ENCODE results near the gene HCK.

DNA sequence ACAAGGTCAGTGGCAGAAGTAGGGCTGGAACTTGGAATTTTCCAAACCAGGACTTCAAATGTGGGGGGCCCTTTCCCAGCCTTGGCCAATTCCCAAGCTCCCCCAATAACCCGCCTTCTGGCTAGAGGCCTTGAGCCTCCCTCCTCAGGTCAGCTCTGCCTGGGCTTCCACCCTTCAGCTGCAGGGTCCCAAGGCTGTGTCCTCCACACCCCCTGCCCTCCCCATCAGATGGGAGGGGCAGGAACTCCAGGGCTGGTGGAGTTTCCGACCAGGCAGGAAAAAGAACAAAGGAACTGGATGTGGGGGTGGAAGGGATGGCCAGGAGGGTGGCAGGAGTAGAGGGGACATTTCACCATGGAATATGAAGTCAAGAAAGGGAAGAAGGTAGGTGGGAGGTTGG lies 41.9 kb upstream of the HCK start, which contains the start of gene CCM2L:
- TF ChIP-seq EZH2 (optimal IDR thresholded peaks at IDR 0.05; ENCODE audit: low read depth, low read length) (no peak), EZH2phosphoT487 (IDR thresholded peaks at IDR 0.05; ENCODE audit: low read length) (no peak)
- TF ChIP-seq, protein P1, sequence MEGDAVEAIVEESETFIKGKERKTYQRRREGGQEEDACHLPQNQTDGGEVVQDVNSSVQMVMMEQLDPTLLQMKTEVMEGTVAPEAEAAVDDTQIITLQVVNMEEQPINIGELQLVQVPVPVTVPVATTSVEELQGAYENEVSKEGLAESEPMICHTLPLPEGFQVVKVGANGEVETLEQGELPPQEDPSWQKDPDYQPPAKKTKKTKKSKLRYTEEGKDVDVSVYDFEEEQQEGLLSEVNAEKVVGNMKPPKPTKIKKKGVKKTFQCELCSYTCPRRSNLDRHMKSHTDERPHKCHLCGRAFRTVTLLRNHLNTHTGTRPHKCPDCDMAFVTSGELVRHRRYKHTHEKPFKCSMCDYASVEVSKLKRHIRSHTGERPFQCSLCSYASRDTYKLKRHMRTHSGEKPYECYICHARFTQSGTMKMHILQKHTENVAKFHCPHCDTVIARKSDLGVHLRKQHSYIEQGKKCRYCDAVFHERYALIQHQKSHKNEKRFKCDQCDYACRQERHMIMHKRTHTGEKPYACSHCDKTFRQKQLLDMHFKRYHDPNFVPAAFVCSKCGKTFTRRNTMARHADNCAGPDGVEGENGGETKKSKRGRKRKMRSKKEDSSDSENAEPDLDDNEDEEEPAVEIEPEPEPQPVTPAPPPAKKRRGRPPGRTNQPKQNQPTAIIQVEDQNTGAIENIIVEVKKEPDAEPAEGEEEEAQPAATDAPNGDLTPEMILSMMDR (IDR thresholded peaks at IDR 0.05; ENCODE audit: low read length): no peak
